Muscle layer of colon (tissue), 2 donors: Measurements from ENCODE around the gene MCEE.
"Not testable (repeated sequence)": the region's sequence is repeated elsewhere in the genome, so short reads cannot be mapped to it uniquely, and the experiment has no call there.

Experiments used
- H3K27ac ChIP-seq: one replicate; pipeline ENCODE4 v1.7.0; 2013; ENCODE audit warnings: low read depth, mild to moderate bottlenecking, low read length, moderate library complexity
- H3K27me3 ChIP-seq, 2 donors: one replicate each; pipeline ENCODE4 v1.7.0; 2013; ENCODE audit warnings: low read length in 2 of 2, mild to moderate bottlenecking in 2 of 2; ENCODE audit not compliant: insufficient read depth in 2 of 2, control insufficient read depth in 1 of 2
- H3K36me3 ChIP-seq: one replicate; pipeline ENCODE4 v1.7.0; 2013; ENCODE audit warnings: mild to moderate bottlenecking, low read length; ENCODE audit not compliant: insufficient read depth
- H3K4me1 ChIP-seq: one replicate; pipeline ENCODE4 v1.7.0; 2013; ENCODE audit warnings: mild to moderate bottlenecking, low read length; ENCODE audit not compliant: insufficient read depth
- H3K4me3 ChIP-seq, 2 donors: one replicate each; pipeline ENCODE4 v1.7.0; 2013; ENCODE audit warnings: low read length in 2 of 2, low read depth in 1 of 2, mild to moderate bottlenecking in 1 of 2, moderate library complexity in 1 of 2
- H3K9ac ChIP-seq: one replicate; pipeline ENCODE4 v1.7.0; 2013; ENCODE audit warnings: low read length
- H3K9me3 ChIP-seq: one replicate; pipeline ENCODE4 v1.7.0; 2013; ENCODE audit warnings: mild to moderate bottlenecking, low read length
- donor health status: abdominal sarcoma.
- donor health status: Adenocarcinoma of cecum.

The MCEE gene

DNA sequence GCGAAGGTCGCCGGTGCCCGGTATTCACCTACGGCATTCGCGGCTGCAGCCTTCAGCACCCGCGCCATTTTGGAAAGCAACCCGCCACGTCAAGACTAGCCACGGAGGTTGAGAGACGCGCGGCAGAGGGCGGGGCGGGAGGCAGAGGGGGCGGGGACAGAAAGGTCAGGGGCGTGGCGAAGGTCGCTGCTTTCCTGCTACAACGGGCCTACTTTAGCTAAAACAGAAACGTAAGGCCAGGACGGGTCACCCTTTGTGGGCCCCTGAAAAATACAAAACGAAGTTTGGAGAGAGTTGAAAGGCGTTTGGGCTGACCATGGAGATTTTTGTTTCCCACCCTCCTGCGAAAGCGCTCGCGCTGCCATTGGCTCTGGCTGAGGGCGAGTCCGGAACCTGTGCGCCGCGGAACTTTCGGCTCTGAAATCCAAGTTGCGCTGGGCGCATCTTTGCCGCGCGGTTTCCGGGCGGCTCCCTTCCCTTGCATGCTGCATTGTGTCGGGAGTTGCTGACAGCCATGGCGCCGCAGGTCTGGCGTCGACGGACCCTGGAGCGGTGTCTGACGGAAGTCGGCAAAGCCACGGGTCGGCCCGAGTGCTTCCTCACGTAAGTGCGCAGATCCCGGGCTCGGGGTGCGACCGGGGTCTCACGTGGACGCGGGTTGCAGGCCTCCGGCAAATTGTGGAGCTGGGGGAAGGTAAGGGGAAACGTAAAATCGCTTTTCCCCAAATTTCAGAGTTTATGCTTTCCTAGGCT is at the start of gene MCEE, which contains the start of gene MPHOSPH10:
TSS of gene MCEE (minus strand) at position 78 of the 753 bp plus-strand sequence. CDS start at position 68, 10 bp downstream.
TSS of gene MPHOSPH10 (plus strand) at position 483 of the 753 bp plus-strand sequence. CDS start at position 515, 32 bp downstream.
- peaks cover 14% of the 10 kb centered on the region for H3K36me3 ChIP-seq
- peaks cover 26% of the 10 kb centered on the region for H3K4me1 ChIP-seq
- H3K4me3 ChIP-seq: peak within 1 kb of the TSS; percentile 89 to 97
- peak within 1 kb of the TSS; percentile 92 for H3K9ac ChIP-seq
- H3K9me3 ChIP-seq: no peaks in the 10 kb centered on the region
- H3K27ac ChIP-seq: peak within 1 kb of the TSS; percentile 92
- H3K27me3 ChIP-seq: no peaks in the 10 kb centered on the region

DNA sequence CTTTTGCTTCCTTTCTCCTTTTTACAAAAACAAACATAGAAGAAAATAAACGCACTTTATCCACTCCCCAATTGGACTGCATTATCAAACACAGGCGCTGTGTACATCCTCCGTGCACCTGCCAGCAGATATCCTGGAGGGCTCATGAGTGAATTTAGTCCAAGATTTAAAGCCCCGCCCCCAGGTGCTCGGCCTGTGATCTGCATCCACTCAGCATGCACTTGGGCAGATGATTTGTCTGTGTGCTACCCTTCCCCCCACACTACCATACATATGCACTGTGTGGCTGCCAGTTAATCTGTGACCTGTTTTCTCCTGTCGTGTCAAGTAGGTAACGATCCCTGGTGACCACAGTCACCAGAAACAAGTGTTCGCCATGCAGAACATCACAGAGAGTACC is 48.8 kb upstream of the MCEE start:
- H3K9me3 ChIP-seq, H3K4me1 ChIP-seq, H3K9ac ChIP-seq, H3K4me3 ChIP-seq, H3K27me3 ChIP-seq, H3K36me3 ChIP-seq, H3K27ac ChIP-seq: not testable (repeated sequence)

DNA sequence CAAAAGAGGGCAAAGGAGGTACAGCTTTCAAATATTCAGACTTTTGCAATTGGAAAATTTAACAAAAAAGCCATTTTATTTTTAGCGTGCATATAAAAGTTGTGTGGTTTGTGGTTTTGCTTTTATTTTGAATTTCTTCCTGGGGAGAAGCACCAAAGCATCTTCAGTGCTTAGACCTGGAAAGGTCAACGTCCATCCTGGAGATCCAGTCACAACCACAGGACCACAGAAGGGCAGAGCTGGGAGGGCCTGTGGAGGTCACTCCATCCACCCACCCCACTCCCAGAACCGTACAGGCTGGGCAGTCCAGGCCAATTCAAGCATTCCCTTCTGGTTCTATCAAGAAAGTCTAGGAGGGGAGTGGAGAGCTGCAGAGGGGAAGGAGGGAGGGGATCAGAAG is 44.2 kb upstream of the MCEE start:
- no peak overlapping the region for H3K9ac ChIP-seq
- no peaks in the 10 kb centered on the region for H3K36me3 ChIP-seq
- H3K4me1 ChIP-seq: no peaks in the 10 kb centered on the region
- H3K9me3 ChIP-seq: no peaks in the 10 kb centered on the region
- no peak overlapping the region for H3K4me3 ChIP-seq
- no peak overlapping the region for H3K27ac ChIP-seq
- no peaks in the 10 kb centered on the region for H3K27me3 ChIP-seq

DNA sequence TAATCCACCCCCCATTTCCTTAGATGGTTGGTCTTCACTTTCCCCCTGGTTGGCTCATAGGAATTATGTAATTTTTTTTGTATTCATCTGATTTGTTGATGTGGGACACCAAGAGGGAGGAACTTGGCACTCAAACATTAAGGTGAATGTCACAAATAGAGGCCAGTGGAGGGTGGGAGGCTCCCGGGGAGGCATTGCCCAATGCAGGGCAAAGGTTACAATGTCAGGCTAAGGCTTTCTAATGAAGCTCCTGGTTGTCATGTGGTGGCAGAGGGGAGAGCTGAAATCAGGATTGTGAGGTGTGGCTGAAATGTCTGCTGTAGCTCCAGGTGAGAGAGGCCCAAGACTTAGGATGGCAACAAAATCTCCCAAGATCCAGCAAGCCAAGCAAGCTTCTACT is 43.1 kb upstream of the MCEE start:
- H3K36me3 ChIP-seq: no peaks in the 10 kb centered on the region
- no peak overlapping the region for H3K4me3 ChIP-seq
- no peak overlapping the region for H3K9ac ChIP-seq
- H3K4me1 ChIP-seq: no peaks in the 10 kb centered on the region
- H3K27ac ChIP-seq: no peak overlapping the region
- H3K9me3 ChIP-seq: no peaks in the 10 kb centered on the region
- no peaks in the 10 kb centered on the region for H3K27me3 ChIP-seq

DNA sequence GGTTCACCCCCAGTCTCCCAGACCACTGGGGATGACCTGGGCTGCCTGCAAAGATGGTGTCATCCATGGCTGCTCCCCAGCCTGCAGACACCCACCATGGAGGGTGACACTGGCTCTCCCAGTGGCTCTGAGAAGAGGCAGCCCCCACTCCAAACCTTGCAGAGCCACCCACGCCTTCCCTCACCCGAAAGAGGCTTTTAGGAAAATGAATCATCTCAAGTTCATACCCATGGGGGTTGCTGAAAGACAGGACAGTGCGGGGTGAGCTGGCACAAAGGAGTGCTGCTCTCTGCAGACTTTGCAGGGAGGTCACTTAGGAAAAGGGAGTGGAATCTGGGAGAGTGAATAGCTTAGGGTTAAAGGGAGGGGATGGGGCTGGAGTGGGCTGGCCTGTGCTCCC is 36.8 kb upstream of the MCEE start:
- no peak overlapping the region for H3K4me3 ChIP-seq
- no peak overlapping the region for H3K9ac ChIP-seq
- no peak overlapping the region for H3K27ac ChIP-seq
- no peaks in the 10 kb centered on the region for H3K27me3 ChIP-seq
- H3K9me3 ChIP-seq: no peaks in the 10 kb centered on the region
- no peaks in the 10 kb centered on the region for H3K4me1 ChIP-seq
- H3K36me3 ChIP-seq: no peaks in the 10 kb centered on the region

DNA sequence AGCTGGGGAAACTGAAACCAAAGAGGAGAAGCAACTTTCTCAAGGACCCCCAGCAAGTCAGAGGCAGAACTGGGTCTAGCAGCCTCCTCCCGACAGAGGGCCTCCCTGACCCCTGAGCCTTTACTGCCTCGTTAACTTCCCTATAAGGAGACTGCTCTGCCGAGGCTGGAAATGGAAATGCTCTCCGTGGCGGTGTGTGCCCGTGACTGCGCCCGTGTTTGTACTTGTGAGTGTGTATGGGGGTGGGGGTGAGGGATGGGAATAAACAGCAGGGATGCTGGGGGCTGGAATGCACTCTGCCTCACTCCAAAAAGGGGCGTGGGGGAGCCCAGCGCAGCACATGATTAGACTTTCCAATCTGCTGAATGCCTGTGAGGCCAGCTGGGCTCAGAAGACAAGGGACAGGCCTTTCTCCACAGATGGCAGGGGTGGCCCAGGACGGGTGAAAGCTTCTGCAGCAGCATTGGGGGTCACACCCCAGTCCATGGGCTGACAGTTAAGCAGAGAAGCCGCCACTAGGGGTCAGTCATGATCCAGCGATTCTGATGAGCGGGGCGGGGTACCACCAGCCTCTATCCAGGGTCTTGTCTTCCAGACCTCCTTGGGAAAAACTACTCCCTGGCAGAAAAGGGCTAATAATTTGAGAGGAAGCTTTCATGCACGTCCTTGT is 27.2 kb upstream of the MCEE start:
- H3K9ac ChIP-seq: no peak overlapping the region
- peak overlapping the region; percentile 43 for H3K27ac ChIP-seq
- H3K27me3 ChIP-seq: no peaks in the 10 kb centered on the region
- H3K36me3 ChIP-seq: no peaks in the 10 kb centered on the region
- peaks cover 13% of the 10 kb centered on the region for H3K4me1 ChIP-seq
- H3K4me3 ChIP-seq: peak overlapping the region; percentile 12 to 52
- H3K9me3 ChIP-seq: no peaks in the 10 kb centered on the region

DNA sequence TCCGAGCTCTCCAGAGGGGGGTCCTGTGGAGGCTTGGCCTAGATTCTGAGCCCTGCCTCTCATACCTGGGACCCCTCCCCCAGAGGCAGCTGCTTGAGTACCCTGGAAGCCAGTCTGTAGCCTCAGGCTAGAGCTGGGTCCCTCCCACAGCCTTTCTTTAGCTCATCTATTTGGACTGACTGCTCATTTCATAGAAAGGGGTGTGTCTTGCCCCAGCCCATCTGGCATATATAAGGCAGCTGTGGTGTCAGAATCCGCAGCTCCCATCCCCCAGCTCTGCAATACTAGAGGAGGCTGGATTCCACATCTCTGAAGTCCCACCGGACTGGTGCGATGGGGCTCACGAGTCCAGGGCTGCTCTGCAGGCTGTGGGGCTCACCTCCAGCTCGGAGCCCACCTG is 26.5 kb upstream of the MCEE start:
- no peak overlapping the region for H3K9ac ChIP-seq
- peak overlapping the region; percentile 12 to 52 for H3K4me3 ChIP-seq
- H3K4me1 ChIP-seq: peaks cover 13% of the 10 kb centered on the region
- no peaks in the 10 kb centered on the region for H3K9me3 ChIP-seq
- peak overlapping the region; percentile 43 for H3K27ac ChIP-seq
- H3K27me3 ChIP-seq: no peaks in the 10 kb centered on the region
- H3K36me3 ChIP-seq: no peaks in the 10 kb centered on the region

DNA sequence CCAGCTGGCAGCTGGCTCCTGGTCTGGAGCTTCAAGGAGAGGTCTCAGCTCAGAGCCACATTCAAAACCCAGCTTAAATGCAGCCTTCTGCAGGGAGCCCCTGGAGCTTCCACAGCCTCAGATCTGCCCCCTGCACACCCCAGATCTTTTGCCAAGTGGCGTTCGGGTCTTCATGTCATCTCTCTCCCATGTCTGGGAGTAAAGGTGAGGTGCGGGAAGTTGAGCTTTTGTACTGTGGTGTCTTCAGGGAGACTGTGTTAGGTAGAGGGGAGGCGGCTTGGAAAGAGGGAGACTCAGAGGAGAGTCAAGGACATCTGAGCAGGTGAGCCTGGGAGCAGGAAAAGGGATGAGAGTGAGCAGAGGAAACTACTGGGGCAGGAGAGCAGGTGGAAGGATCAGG is 25.8 kb upstream of the MCEE start:
- H3K9me3 ChIP-seq: no peaks in the 10 kb centered on the region
- H3K36me3 ChIP-seq: peaks cover 3% of the 10 kb centered on the region
- H3K27ac ChIP-seq: no peak overlapping the region
- H3K9ac ChIP-seq: no peak overlapping the region
- peaks cover 13% of the 10 kb centered on the region for H3K4me1 ChIP-seq
- H3K4me3 ChIP-seq: no peak overlapping the region
- H3K27me3 ChIP-seq: no peaks in the 10 kb centered on the region

DNA sequence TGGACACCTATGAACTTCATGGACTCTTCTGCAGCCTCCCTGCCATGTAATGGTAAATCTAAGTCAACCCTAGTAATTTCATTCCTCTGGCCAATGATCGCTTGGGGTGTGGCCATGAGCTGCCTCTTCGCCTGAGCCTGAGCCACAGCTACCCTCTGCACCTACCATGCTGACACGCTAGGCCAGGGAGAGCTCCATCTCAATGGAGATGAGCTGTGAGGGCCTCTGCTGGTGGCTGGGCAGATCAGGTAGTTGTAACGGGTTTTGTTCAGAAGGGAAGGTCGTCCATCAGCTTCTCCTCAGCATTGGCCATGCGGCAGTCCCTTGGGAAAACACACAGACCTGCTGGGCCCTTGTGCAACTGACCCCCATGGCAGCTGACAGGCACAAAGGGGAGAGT is 24.8 kb upstream of the MCEE start:
- Histone ChIP-seq H3K4me1 (peaks cover 13% of the 10 kb centered on the region), H3K36me3 (peaks cover 12% of the 10 kb centered on the region), H3K4me3 (no peak overlapping the region), H3K9ac (no peak overlapping the region), H3K27ac (no peak overlapping the region), H3K27me3 (no peaks in the 10 kb centered on the region), H3K9me3 (no peaks in the 10 kb centered on the region)

DNA sequence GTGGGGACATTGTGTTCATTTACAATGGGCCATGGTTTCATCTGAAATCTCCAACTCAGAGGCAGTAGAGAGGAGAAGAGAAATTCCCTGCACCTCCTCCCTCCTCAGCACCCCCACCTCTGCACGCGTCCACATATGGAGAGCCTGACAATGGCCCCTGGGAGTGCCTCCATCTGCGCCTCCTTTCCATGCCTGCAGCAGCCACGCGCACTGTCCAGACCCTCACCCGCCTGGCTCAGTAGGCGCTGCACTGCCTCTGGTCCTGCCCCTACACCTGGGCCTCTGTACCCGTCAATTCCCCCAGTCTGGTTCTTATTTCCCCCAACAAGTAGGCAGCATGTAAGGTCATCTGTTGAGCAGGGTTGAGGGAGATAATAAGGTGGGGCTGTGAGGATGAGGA is 24.2 kb upstream of the MCEE start:
- H3K9me3 ChIP-seq: no peaks in the 10 kb centered on the region
- no peak overlapping the region for H3K9ac ChIP-seq
- H3K4me3 ChIP-seq: no peak overlapping the region
- H3K27me3 ChIP-seq: no peaks in the 10 kb centered on the region
- peaks cover 13% of the 10 kb centered on the region for H3K4me1 ChIP-seq
- no peak overlapping the region for H3K27ac ChIP-seq
- peaks cover 13% of the 10 kb centered on the region for H3K36me3 ChIP-seq

DNA sequence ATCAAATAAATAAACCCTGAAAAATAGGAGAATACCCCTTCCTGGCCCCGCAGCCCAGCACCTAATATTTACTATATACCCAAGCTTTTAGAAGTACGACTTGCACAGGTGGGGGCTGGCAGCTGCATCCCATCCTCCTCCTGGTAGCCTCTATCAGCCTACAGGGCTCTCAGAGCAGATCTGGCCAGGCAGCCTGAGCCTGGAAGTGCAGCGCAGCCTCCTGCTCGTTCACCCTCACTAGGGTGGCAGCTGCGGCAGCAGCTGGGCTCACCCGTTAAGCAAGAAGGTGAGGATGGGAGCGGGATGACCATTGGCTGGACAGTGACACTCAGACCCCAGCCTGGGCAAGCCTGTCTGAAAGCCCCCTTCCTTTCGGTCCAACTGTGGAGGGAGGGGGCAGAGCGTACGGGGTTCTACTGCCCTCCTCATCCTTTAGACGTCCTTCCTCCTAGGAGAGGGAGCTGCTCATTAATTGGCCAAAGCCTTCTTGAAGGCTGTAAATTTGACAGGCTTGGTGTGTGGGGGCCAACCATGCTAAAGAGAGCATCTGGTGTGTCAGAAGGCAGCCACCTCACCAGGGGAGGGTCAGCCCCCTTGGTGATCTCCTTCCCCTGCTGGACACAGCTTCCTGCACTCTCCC is 23.7 kb upstream of the MCEE start:
- peaks cover 13% of the 10 kb centered on the region for H3K4me1 ChIP-seq
- H3K4me3 ChIP-seq: no peak overlapping the region
- H3K36me3 ChIP-seq: peaks cover 18% of the 10 kb centered on the region
- no peak overlapping the region for H3K9ac ChIP-seq
- H3K27ac ChIP-seq: no peak overlapping the region
- H3K27me3 ChIP-seq: no peaks in the 10 kb centered on the region
- H3K9me3 ChIP-seq: no peaks in the 10 kb centered on the region
